A673 (cell line): ENCODE data around the gene RGL3. TPM values are rescaled to one million over a fixed set of nuclear protein-coding genes. Genes with fewer than 3 reads are reported as not detected.

Experiments used
- BruUV-seq: library from RNA; stranded (reverse); fragments of 400-500 nt; replicated peaks from 2 replicates; lab custom pipeline; 2021; lab: Mats Ljungman, UMichigan
- CTCF ChIA-PET: fragments of 300-600 bp; sonication (Branson Sonifier 250); formaldehyde crosslinking; loops from one replicate; lab custom pipeline; 2022; ENCODE audit warnings: antibody characterized with exemption; lab: Charles Lee
- POLR2A ChIA-PET: fragments of 300-600 bp; sonication (Branson Sonifier 250); formaldehyde crosslinking; loops from one replicate; lab custom pipeline; 2022; ENCODE audit warnings: antibody characterized with exemption; ENCODE audit not compliant: low non-redundant PET; lab: Charles Lee
- DNase-seq: peaks from one replicate; pipeline ENCODE4 v3.0.0-alpha.2; 2015; ENCODE audit warnings: low spot score
- H3K27ac ChIP-seq: fragments of 200-600 bp; sonication (generic); 2 replicates; pipeline ENCODE4 v1.5.1; 2016; ENCODE audit warnings: mixed run types, low read depth, mild to moderate bottlenecking, mixed read lengths, antibody characterized with exemption, low read length; ENCODE audit not compliant: poor library complexity, severe bottlenecking
- H3K27me3 ChIP-seq: fragments of 200-600 bp; sonication (generic); replicated peaks from 2 replicates; pipeline ENCODE4 v1.6.1; 2017; ENCODE audit warnings: mixed run types, low read depth, mild to moderate bottlenecking, mixed read lengths, antibody characterized with exemption, low read length; ENCODE audit not compliant: insufficient read depth, poor library complexity
- H3K36me3 ChIP-seq: fragments of 200-600 bp; sonication (generic); 2 replicates; pipeline ENCODE4 v1.6.1; 2016; ENCODE audit warnings: mixed run types, mild to moderate bottlenecking, mixed read lengths, antibody characterized with exemption, low read length; ENCODE audit not compliant: insufficient read depth, poor library complexity, severe bottlenecking
- H3K4me1 ChIP-seq: fragments of 200-600 bp; sonication (generic); 2 replicates; pipeline ENCODE4 v1.6.1; 2017; ENCODE audit warnings: mixed run types, mild to moderate bottlenecking, mixed read lengths, antibody characterized with exemption, low read length; ENCODE audit not compliant: insufficient read depth, poor library complexity, severe bottlenecking
- H3K4me3 ChIP-seq: fragments of 200-600 bp; sonication (generic); 2 replicates; pipeline ENCODE4 v1.5.1; 2016; ENCODE audit warnings: low read depth, mixed run types, mild to moderate bottlenecking, mixed read lengths, low read length; ENCODE audit not compliant: poor library complexity, severe bottlenecking
- H3K9me3 ChIP-seq: fragments of 200-600 bp; sonication (generic); 2 replicates; pipeline ENCODE4 v1.6.1; 2016; ENCODE audit warnings: mixed run types, low read depth, mild to moderate bottlenecking, mixed read lengths, antibody characterized with exemption, low read length; ENCODE audit not compliant: poor library complexity, severe bottlenecking
- CTCF ChIP-seq: fragments of 300-800, 200-600 bp; sonication (generic); conservative IDR thresholded peaks from 2 replicates; pipeline ENCODE4 v1.5.1; 2017; ENCODE audit warnings: low read depth, mild to moderate bottlenecking, antibody characterized with exemption, low read length, moderate library complexity, mixed read lengths
- EZH2 ChIP-seq: fragments of 200-600 bp; sonication (generic); IDR thresholded peaks from 2 replicates; pipeline ENCODE4 v1.6.1; 2017; ENCODE audit warnings: borderline replicate concordance, low read depth, mild to moderate bottlenecking, mixed read lengths, antibody characterized with exemption, low read length; ENCODE audit not compliant: poor library complexity, severe bottlenecking
- intact Hi-C: fragments of 100-400 bp; cut with micrococcal nuclease; formaldehyde crosslinking; loops from one replicate; pipeline ENCODE4 v1.10.0; 2022; ENCODE audit not compliant: unreplicated experiment
- total RNA-seq: library from RNA; stranded (reverse); gene quantifications from 2 replicates; pipeline ENCODE4 v1.2.3, GENCODE V29; 2021

RGL3 gene
- total RNA-seq, 1 experiment from 2014 or later, result not detected

GRCh38 chr19:11347546-11348039, 71.5 kb downstream of the RGL3 start:
- BruUV-seq, result no TSS peak
- intact Hi-C loops, result no loop called here
- TF ChIP-seq EZH2 (no peak), CTCF (no peak)
- no peak for DNase-seq
- no peaks in the 10 kb centered on the region for H3K27me3 ChIP-seq
- peaks cover under 1% of the 10 kb centered on the region for H3K36me3 ChIP-seq
- H3K27ac ChIP-seq, result no peak overlapping the region
- no peaks in the 10 kb centered on the region for H3K9me3 ChIP-seq
- ChIA-PET CTCF (no interaction called here), POLR2A (no interaction called here)
- peaks cover 14% of the 10 kb centered on the region for H3K4me1 ChIP-seq
- H3K4me3 ChIP-seq, result no peak overlapping the region

DNA sequence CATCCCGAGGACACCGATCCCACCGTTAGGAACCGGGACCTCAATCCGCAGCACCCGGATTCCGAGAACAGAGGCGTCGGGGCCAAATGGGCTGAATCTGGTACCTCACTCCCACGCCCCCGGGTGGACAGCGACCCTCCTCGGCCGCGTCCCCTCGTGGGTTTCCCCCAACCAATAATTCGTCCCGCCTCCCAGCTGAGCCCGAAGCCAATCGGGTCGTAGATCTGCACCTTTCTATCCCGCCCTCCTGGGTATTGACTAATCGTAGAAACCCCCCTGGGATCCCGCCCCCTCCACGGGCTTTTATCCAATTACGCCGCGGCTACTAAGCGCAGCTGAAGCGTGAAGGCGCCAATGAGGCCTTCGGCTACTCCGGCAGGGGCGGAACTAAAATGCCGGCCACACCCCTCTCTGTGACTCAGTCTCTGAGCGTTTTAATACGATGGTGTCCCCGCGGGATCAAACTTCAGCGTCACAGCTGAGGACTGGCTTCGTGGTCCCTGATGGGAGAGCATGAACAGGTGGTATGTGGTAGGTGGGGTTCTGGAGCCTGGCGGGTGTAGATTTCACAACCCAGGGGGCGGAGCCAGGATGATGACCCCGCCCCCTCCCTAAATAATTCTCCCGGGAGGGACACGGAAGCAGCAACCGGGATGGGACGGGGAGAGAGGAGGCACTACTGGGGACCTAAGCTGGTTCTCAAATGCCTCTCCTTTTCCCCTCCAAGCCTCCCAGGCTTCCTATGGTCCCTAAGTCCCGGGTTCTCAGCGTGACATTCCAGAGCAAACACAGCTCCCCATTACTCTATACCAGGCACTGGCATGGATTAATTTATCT, 72.8 kb downstream of the RGL3 start, which contains the start of the genes CCDC159 and TMEM205:
CCDC159 (plus strand) TSS at position 416 of the 837 bp plus-strand sequence; CDS start at position 504, 88 bp downstream.
TMEM205 (minus strand) TSS at position 165 of the 837 bp plus-strand sequence. CDS start 649 bp downstream, outside the sequence.
- CTCF ChIA-PET, result interaction anchor here (0.6 to 1.2 kb wide), 4 partner anchors 29 to 96 kb away, joined by 3 to 18 read pairs (median 3); partner anchors contain the start of gene SWSAP1
- H3K36me3 ChIP-seq, result peaks cover 4% of the 10 kb centered on the region
- H3K4me3 ChIP-seq, result peak within 1 kb of the TSS; percentile 69
- BruUV-seq, result no TSS peak
- peak; percentile 100 for DNase-seq
- H3K4me1 ChIP-seq, result peaks cover 14% of the 10 kb centered on the region
- H3K27me3 ChIP-seq, result no peaks in the 10 kb centered on the region
- H3K27ac ChIP-seq, result peak within 1 kb of the TSS; percentile 67
- intact Hi-C loops, result no loop called here
- POLR2A ChIA-PET, result interaction anchor here (1.1 kb wide), 1 partner anchor 60 kb away, joined by 5 read pairs; no protein-coding TSS in a partner anchor
- no peaks in the 10 kb centered on the region for H3K9me3 ChIP-seq
- TF ChIP-seq EZH2 (no peak), CTCF (0 out of 2 replicates have a peak, but pooled peaks have one; percentile 34)

DNA sequence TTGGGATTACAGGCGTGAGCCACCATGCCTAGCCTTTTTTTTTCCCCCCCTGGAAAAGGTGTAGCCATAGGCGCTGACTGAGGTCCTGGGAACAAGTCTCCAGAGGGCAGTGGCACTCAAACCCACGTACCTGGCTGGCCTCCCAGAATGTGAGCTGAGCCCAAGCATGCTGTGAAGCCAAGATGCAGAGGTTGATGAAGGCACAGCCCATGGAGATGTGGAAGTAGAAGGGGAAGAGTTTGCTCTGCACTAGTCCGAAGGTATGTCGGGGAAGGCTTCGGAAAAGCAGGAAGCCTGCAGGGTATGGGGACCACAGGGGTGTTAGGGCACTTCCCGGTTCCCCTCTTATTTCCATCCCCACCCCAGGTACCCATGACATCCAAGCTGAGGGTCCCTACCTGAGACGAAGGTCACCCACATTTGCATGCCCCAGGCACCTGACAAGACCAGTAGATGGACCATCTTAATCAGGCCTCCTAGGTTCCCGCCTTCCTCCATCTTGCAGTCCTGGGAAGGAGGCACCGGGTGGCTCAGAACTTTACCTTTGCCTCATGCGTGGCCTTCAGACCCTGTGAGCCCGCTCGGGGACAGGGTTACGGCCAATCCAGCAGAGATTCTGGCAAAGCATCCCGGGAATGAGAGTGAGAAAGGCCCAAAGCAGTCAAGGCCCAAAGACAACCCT, 73.9 kb downstream of the RGL3 start:
- H3K27me3 ChIP-seq, result no peaks in the 10 kb centered on the region
- TF ChIP-seq EZH2, result no peak
- TF ChIP-seq CTCF, result no peak
- no peaks in the 10 kb centered on the region for H3K9me3 ChIP-seq
- no peak for DNase-seq
- ChIA-PET POLR2A (interaction anchor here (1.1 kb wide), 1 partner anchor 59 kb away, joined by 5 read pairs; no protein-coding TSS in a partner anchor), CTCF (interaction anchor here (0.9 to 1.0 kb wide), 2 partner anchors 30 to 36 kb away, joined by 3 read pairs; partner anchors contain the start of gene SWSAP1)
- H3K36me3 ChIP-seq, result peaks cover 4% of the 10 kb centered on the region
- peak overlapping the region; percentile 67 for H3K27ac ChIP-seq
- H3K4me1 ChIP-seq, result peaks cover 14% of the 10 kb centered on the region
- no TSS peak for BruUV-seq
- intact Hi-C loops, result no loop called here
- peak overlapping the region; percentile 69 for H3K4me3 ChIP-seq
